ENCODE measurements around the gene SPIRE1.

GRCh38 chr18:12416098-12416729, 241.7 kb downstream of the SPIRE1 start:
- TF ChIP-seq POLR2A (IDR thresholded peaks at IDR 0.05) (no peak), CTCF (IDR thresholded peaks at IDR 0.05) (no peak)

Measured in esophagus squamous epithelium (tissue), 4 donors.